GM18858 (cell line): ENCODE data around the gene GLMP.
A peak's percentile ranks its signal among the peaks of the same experiment; 100 is the strongest.

Source experiments
- ATAC-seq: cut with Tn5 transposase; IDR thresholded peaks from one replicate; pipeline ENCODE4 v1.9.1; 2021; ENCODE audit not compliant: unreplicated experiment

The GLMP gene

DNA sequence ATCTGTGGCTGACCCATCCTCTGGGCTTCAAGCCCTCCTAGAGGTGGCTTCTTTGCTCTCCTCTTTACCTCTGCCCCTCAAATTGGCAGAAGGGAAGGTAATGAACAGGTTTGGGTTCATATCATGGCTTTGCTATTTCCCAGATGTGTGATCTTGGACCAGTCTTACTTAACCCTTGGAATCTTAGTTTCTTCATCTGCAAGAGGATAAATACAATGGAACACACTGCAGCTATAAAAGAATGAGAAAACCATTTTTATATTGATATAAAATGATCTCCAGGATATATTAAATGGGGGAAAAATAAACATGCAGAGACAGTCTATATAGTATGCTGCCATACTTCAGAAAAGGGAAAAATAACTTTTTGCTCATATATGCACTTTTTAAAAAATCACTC is 5.6 kb downstream of the GLMP start:
- no peak for ATAC-seq

DNA sequence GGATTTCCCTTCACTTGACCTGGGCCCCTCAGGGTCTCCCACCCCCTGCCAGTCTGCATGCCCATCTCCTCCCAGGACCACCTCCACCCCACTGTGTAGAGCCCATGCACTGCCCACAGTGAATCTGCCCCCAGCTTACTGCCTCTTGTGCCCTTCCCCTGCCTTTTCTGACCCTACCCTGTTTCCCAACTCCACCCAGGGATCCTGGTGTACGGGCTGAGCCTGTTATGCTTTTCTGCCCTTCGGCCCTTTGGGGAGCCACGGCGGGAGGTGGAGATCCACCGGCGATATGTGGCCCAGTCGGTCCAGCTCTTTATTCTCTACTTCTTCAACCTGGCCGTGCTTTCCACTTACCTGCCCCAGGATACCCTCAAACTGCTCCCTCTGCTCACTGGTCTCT is 9.4 kb downstream of the GLMP start:
- no peak for ATAC-seq

DNA sequence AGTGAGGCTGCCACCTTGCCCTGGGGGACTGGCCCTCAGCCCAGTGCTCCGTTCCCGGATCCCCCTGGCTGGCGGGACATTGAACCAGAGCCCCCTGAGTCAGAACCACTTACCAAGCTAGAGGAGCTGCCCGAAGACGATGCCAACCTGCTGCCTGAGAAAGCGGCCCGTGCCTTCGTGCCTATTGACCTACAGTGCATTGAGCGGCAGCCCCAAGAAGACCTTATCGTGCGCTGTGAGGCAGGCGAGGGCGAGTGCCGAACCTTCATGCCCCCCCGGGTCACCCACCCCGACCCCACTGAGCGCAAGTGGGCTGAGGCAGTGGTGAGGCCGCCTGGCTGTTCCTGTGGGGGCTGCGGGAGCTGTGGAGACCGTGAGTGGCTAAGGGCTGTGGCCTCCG is 10.0 kb downstream of the GLMP start:
- no peak for ATAC-seq

DNA sequence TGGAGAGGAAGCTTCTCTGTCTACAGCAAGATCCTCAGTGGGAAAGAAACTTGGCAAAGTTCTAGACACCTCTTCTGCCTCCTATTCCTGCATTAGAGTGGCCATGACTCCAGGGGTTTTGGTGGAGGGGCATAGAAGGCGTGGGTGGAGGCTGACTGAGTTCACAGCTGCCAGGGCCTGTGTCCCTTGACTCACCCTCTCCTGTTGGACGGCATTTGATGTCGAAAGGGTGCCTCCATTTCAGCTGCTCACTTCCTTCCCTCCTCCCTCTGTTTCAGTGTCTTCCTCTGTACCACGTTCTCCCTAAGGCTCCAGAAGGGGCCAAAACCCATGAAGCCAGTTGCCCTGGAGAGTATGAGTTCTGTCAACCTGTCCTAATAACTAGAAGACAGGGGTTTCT is 10.7 kb downstream of the GLMP start:
- ATAC-seq = no peak

DNA sequence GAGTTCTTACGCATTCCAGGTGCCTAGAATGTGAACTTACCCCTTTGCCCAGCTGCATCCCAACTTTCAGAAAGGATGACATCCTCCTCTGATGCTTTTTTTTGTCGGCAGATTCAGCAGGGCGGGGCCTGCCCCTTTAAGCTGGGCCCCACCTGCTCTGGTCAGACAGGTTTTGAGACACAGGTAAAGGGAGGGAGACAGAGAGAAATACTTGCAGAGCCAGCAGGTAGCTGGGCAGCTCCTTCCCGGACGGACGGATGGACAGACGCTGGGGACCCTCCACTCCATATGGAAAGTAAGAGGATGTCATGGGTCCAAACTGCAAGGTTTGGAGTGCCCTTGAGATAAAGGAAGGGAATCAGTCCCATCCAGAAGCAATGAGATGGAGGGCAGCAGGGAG is 11.4 kb downstream of the GLMP start, which contains the start of gene TMEM79:
TMEM79 (plus strand) TSS at position 214 of the 400 bp plus-strand sequence. CDS start 902 bp downstream, outside the sequence.
- ATAC-seq = no peak

DNA sequence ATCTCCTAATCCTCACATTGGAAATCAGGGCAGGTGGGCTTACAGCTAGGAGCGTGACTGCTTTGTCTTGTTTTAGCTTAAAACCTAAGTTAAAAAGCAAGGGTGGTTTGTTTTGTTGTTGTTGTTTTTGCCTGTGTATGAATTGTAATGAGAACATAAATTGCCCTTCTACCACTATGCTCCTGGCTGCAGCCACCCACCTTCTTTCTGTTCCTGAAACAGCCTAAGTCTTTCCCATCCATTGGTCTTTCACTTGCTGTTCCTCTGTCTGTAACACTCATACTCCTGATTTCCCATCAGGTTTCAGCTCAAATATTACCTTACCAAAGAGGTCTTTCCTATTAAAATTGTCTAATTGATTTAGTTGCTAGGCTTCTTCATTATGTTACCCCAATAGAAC is 12.0 kb downstream of the GLMP start:
- ATAC-seq = no peak

DNA sequence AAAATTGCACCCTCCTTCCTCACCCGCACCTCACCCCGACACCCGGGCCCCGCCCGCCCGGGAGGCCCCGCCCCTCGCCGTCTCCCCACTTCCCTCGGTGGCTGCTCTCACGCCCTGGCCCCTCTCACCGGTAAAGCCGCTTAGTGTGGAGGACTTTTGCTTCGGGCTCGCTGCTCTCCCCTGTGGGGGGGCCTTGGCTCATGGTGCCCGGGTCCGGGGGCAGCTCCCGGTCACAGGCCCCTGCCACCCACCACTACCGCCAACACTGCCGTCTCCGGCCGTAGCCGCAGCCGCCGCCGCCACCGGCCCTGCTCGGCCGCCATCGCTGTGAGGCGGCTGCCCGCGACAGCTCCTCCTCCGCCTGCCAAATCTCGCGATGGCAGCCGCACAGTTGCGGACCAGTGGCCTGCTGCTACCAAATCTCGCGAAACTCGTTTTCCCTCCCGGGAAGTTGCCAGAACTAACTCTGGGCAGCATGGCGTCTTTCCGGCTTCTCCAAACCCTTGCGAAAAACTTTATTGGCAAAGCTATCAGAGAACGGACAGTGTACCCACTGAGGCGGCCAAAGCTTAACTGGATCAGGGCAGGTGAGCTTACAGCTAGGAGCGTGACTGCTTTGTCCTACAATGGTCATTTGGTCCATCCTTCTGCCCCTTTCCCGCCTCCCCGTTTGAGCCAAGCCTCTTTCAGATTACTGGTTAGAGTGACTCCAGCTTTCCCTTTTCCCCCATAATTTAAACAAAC is 12.8 kb downstream of the GLMP start, which contains the start of gene SMG5:
SMG5 (minus strand) TSS at position 347 of the 744 bp plus-strand sequence; CDS start at position 202, 145 bp downstream.
- peak; percentile 64 for ATAC-seq

DNA sequence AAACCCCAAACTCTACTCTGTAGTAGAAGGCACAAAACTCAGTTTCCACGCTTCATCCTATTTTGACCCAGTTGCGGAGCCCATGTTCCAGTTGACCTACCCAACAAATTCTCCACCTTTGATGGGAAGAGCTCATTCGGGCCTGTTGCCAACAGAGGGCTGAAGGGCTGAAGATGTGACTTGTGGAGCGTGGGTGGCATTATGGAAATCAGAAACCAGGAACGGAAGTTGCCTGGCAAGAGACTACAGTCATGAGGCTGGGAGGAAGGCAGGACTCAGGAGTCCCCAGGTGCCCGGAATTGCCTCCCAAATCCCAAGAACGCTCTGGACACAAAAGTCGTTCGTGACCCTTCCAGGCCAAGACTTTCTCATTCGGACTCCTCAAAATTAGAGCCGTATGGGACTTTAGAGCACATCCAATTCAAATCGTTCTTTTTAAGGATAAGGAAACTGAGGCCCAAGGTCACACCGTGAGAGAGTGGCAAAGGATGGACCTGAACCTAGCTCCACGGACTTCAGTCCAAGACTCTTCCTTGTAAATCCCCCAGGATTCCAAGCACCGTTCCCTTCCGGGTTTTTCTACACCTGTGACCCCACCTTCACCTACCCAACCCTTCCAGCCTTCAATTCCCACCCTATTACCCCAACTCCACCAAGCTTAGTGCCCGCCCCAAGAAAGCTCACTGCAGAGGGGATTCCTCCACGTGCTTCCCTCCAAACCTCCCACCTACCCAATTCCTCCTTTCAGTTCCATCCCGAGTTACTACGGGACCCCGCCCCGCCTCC is 13.6 kb downstream of the GLMP start:
- ATAC-seq = no peak

DNA sequence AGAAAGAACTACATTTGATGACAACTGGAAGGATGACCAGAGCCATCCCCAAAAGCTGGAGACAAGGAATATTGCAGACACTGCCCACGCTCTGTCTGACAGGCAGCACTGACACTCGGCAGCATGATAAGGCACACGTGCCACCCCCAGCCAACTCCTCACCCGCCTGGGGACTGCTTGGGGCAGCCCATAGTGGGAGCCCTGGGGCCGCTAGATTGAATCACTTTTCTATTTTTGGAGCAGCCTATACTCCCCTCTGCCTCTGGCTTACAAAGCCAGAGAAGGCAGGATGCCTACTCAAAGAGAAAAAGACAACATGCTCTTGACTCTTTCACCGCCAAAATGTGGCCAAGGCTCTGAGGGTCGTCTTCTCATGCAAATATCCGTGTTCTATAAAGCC is 14.2 kb downstream of the GLMP start:
- no peak for ATAC-seq

DNA sequence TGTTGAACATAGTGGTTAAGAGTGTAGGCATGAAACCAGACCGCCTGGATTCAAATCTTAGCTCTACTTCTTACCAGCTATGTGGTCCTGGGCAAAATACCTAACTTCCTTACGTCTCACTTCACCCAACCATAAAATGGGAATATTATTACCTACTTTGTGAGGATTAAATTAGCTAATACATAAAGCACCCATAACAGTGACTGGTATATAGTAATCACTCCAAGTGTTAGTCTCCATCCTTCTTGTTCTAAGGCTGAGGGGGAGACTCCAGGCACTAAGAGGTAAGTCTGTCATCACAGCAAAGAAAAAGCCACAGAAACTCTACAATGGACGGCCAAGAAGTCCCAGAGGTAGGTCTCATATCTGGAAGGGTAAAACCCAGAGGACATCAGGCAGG is 15.6 kb downstream of the GLMP start:
- ATAC-seq = no peak

DNA sequence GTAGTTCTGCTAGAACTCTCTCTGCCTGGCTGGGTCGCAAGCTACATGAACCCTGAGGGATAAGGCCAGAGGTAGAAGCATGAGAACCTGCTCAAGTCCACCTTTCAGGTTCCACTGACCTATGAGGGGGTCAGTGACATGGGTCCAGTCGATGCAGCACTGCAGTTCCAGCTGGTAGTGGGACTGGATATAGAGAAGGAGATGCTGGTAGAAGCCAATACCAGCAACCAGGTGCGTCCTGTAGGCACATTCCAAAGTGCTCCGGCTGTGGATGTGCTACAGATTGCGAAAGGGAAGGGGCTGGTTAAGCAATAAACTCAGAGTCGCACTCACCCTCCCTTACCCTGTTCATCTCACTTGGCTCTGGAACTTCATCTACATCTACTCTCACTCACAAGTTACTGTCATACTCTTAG is 18.5 kb downstream of the GLMP start:
- no peak for ATAC-seq

DNA sequence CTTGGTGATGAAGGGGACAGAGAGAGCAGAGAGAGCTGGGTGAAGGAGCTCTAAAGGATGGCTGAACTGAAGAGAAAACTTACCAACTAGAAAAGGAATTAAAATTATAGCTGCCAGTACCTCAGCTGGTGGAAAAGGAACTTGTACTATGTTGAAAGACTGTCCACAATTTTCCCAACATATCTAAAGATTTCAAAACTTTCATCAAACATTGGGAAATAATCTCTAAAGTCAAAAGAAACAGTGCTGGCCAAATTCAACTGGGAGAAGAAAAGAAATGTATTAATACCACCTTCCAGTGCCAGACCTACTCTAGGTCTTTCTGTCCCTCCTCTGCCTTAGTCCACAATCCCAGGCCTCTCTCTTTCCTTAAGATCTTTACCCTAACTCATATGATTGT is 18.9 kb downstream of the GLMP start:
- ATAC-seq = no peak

DNA sequence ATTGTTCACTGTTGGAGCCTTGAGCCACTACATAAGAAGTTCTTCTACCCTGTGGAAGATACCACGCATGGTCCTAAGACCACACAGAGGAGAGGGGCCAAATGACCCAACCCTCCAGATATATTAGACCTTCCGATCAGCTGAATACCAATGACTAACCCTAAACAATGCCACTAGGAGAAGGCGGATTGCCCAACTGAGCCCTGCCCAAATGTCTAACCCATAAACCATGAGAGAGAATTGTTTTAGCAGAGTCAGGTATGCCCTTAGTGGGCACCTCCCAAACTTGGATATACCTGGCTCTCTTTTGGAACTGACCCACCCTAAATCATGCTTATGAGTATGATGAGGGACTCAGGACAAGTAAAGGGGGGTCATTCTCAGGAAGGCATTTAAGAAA is 25.2 kb downstream of the GLMP start:
- no peak for ATAC-seq

DNA sequence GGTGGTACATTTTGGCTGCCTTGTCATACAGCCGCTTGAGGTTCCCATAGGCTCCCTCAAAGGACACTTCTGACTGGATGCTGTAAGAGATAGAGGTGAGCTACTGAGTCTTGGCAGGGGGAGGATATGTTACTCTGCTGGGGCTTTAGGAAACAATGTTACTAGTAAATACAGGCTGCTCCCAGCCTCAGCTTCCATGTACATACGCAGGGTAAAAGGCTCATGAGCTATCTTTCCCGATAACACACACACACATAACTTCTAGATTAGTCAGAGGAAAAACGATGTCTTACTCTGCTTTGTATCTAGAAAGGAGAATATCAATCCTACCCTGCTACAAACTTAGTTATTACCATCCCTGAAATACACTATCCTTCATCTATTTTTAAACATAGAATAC is 27.1 kb downstream of the GLMP start:
- ATAC-seq = no peak

DNA sequence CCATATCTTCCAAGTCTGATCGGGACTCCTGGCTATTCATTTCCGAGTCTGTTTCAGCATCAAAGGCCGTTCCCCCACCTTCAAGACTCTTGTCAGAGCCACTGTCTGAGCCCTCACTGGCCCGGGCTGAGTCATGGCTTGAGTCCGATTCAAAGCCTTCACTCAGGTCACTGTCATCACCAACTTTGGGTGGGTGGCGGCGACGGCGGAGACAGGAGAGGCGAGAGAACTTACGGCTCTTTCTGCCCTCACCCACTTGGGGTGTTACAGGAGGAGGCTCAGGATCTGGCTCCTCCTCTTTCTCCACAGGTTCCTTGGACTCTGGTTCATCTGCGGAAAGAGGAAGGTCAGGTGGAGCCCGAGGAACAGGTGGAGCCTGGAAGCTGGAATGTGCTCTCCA is 29.4 kb downstream of the GLMP start:
- ATAC-seq = no peak

DNA sequence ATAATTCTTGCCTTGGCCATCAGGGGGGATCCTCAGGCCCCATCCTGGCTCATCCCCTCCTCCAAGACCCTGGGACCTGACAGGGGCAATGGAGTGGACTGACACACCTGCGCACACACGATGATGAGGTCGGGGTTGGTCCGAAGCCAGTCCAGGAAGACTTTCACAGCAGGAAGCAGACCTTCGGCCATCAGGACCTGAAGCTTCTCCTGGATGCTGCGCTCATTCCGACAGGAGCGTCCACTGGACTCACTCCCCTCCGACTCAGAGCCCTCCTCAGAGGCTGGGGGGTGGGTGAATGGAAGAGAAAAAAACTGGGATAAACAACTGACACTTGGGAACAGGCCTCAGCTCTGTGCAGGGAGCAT is 32.2 kb downstream of the GLMP start:
- ATAC-seq = no peak

DNA sequence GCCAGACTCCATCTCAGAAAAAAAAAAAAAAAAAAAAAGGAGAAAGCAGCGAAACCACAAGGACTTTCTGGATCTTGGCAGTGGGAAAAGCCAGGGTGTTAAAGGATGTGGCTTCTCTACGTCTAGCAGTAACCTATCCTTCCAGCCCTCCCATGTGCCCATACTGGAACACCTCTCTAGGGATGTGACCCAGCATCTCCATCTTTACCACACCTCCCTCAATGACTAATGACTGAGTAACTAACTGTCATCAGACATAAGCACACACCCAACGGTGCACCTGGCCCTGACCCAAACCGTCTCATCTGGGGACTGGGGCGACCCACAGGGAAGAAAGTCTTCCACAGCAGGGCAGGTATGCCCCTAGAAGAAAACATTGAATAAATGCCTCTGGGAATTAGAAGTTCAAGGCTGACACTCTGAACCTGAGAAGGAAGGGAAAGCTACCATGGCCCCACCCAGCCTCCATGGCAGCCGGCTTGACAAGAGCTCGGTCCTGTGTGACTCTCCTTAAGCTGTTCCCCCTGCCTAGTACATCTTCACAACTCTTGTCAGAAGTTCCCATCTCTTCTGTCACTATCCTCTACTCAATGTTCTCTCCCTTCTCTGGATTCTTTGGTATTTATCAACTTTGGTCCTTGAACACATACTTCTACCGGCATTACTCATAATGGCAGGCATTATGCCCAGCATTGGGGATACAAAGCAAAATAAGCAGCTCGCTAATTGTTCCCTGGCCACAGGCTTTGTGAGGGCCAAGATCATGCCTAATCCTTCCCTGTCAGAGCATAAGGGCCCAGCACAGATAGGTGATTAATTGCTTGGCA is 32.8 kb downstream of the GLMP start:
- ATAC-seq = no peak

DNA sequence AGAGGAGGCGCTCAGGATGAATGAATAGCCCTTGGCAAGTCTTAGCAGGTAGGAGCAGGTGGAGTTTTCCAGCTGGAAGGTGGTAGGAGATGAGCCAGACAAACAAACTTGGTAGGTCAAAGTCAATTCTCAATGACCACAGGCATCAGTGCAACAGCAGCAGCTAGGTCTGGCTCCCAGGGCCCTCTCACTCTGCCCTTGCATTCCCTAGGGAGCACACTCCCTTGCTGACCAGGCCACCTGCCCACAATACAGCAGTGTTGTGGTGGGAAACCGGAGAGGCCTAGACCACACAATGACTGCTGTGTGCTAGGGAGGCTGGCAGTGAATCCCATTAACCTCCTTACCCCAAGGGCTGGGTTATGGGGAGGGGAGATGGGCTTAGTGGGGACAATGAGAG is 34.6 kb downstream of the GLMP start:
- no peak for ATAC-seq

DNA sequence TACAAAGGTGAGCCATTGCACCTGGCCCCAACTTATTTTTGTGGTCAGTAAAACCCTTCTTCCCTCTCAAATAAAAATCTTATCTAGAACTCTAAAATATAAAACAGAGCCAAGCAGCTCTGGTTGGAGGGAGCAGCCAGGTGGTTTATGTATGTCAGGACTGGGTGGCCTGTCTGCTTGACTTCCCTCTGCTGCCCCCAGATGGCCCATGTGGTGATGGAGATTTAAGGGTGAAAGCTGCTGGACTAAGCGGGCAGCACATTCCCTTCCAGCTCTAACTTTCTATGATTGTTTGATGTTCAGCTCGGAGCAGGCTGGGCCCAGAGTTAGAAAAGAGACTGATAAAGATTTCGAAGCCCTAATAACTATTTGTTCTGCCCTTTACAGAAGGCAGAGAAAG is 35.7 kb downstream of the GLMP start:
- no peak for ATAC-seq

DNA sequence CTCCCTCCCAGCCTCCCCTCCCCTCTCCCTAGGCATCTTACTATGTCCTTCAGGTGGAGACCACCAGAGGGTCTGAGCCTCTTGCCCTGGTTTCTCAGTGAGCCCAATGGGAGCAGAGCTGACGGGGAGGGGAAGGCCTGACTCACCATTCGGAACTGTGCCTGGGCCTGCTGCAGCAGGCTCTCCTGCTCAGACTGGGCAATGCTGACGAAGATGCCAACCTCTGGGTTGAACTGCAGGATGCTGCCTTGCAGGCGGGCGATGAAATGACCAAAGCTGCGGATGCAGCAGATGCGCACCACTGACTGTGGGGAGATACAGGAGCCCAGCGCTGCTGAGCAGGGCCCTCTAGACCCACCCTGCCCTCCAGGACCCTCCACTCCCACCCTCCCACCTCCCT is 36.6 kb downstream of the GLMP start:
- ATAC-seq = no peak

DNA sequence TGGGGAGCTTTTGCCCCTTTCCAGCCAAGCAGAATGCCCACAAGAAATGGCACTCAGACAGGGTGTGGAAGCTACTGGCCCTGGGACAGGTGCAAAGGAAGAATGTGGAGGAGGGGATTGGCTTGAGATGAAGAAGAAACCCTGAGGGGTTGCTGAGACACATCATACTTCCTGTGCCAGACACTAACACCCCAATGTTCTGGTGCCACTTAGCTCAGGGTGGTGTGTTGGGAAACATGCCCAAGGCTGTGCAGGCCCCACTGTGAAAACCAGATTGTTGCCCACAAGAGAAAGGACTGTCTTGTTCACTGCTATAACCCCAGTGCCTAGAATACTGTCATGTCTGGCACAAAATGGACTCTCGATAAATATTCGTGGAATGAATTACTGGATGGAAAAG is 37.8 kb downstream of the GLMP start:
- no peak for ATAC-seq

DNA sequence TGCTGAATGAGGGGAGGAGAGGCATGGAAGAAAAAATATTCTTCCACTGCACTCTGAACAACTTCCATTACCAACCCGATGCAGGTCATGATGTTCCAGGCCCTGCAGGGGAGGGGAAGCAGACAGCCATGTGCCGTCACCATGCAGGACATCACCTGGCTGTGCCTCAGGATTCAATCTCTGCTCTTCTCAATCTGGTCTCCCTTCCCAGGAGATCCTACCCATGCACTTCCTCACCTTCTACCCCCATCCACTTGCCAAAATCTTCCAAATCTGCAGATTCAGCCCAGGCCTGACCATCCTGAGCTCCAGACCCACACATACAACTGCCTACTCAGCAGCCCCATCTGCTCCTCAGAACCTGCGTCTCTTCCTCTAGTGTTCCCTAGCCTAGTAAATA is 41.8 kb downstream of the GLMP start:
- ATAC-seq = no peak
